SK-N-SH (cell line): ENCODE data around the gene KLHL17. TPM values are rescaled to one million over a fixed set of nuclear protein-coding genes. Genes with fewer than 3 reads are reported as not detected.

ENCODE experiments used
- CTCF ChIA-PET: fragments of 300-600, 350-600 bp; formaldehyde crosslinking; extraction: SDS; loops from one replicate; lab custom pipeline; 2021; lab: Yijun Ruan, JAX
- POLR2A ChIA-PET: fragments of 350-600 bp; sonication (Branson Sonifier 250); formaldehyde crosslinking; extraction: SDS; loops from one replicate; lab custom pipeline; 2020; ENCODE audit warnings: antibody characterized with exemption, inconsistent platforms; lab: Yijun Ruan, JAX
- DNase-seq: peaks from one replicate; pipeline ENCODE4 v3.0.0; 2012
- H2AFZ ChIP-seq: fragments of 200-600 bp; sonication (generic); 2 replicates; pipeline ENCODE4 v1.8.1; 2016; ENCODE audit warnings: antibody characterized with exemption, mild to moderate bottlenecking, low read depth
- H3F3A ChIP-seq: fragments of 200-600 bp; sonication (generic); replicated peaks from 2 replicates; pipeline ENCODE3; 2016; ENCODE audit warnings: antibody characterized with exemption, mild to moderate bottlenecking; ENCODE audit not compliant: insufficient read depth
- H3K27ac ChIP-seq, 2 experiments: fragments of 200-500 bp in 1 of 2; fragments of 200-600 bp in 1 of 2; sonication (Bioruptor generic) in 1 of 2; sonication (generic), shearing (Covaris generic) in 1 of 2; 2 replicates each; pipeline versions ENCODE4 v1.5.1 to v1.6.1; 2014 to 2016; ENCODE audit warnings: low read depth in 2 of 2, inconsistent platforms in 1 of 2, low read length in 1 of 2, mild to moderate bottlenecking in 1 of 2, mixed read lengths in 1 of 2
- H3K27me3 ChIP-seq: fragments of 200-600 bp; sonication (generic), shearing (Covaris generic); 2 replicates; pipeline ENCODE4 v1.6.1; 2016; ENCODE audit warnings: mixed run types; ENCODE audit not compliant: insufficient read depth
- H3K36me3 ChIP-seq, 2 experiments: fragments of 200-500 bp in 1 of 2; fragments of 200-600 bp in 1 of 2; sonication (Bioruptor generic) in 1 of 2; sonication (generic) in 1 of 2; replicated peaks in 1 of 2; 2 replicates each; pipeline versions ENCODE3 to v1.5.1; 2014 to 2016; ENCODE audit warnings: low read length in 1 of 2, mild to moderate bottlenecking in 1 of 2; ENCODE audit not compliant: insufficient read depth in 2 of 2, control insufficient read depth in 1 of 2
- H3K4me1 ChIP-seq, 2 experiments: fragments of 200-500 bp in 1 of 2; fragments of 200-600 bp in 1 of 2; sonication (Bioruptor generic) in 1 of 2; sonication (generic), shearing (Covaris generic) in 1 of 2; 2 replicates each; pipeline versions ENCODE4 v1.5.1 to v1.6.1; 2014 to 2016; ENCODE audit warnings: low read depth in 1 of 2, low read length in 1 of 2, mixed run types in 1 of 2; ENCODE audit not compliant: insufficient read depth in 2 of 2, control insufficient read depth in 1 of 2
- H3K4me2 ChIP-seq: fragments of 200-600 bp; sonication (generic), shearing (Covaris generic); 2 replicates; pipeline ENCODE4 v1.6.1; 2017; ENCODE audit warnings: mixed run types
- H3K4me3 ChIP-seq, 2 experiments: fragments of 200-500 bp in 1 of 2; fragments of 200-600 bp in 1 of 2; sonication (Bioruptor generic) in 1 of 2; sonication (generic), shearing (Covaris generic) in 1 of 2; 2 replicates each; pipeline versions ENCODE4 v1.5.1 to v1.8.1; 2014 to 2016; ENCODE audit warnings: low read depth in 2 of 2, inconsistent platforms in 1 of 2, low read length in 1 of 2, mild to moderate bottlenecking in 1 of 2, mixed read lengths in 1 of 2, moderate library complexity in 1 of 2
- H3K79me2 ChIP-seq: fragments of 200-600 bp; sonication (generic); 2 replicates; pipeline ENCODE4 v1.8.1; 2017; ENCODE audit warnings: mild to moderate bottlenecking; ENCODE audit not compliant: insufficient read depth
- H3K9ac ChIP-seq: fragments of 200-600 bp; sonication (generic); 2 replicates; pipeline ENCODE4 v1.6.1; 2017; ENCODE audit warnings: mixed run types
- H3K9me2 ChIP-seq: fragments of 200-600 bp; sonication (generic); 2 replicates; pipeline ENCODE4 v1.6.1; 2017; ENCODE audit warnings: mixed run types
- H3K9me3 ChIP-seq: fragments of 200-600 bp; sonication (generic); 2 replicates; pipeline ENCODE4 v1.6.1; 2017; ENCODE audit warnings: mixed run types, mild to moderate bottlenecking, moderate library complexity
- H4K20me1 ChIP-seq: fragments of 200-600 bp; sonication (generic); 2 replicates; pipeline ENCODE4 v1.6.1; 2017; ENCODE audit warnings: mild to moderate bottlenecking, mixed run types; ENCODE audit not compliant: insufficient read depth
- CHD2 ChIP-seq: fragments of 150-350 bp; IDR thresholded peaks from 2 replicates; pipeline ENCODE4 v1.6.1; 2018; ENCODE audit warnings: low read length; ENCODE audit not compliant: partially characterized antibody
- CTCF ChIP-seq: fragments of 200-600 bp; sonication (generic); IDR thresholded peaks from 2 replicates; pipeline ENCODE4 v1.6.1; 2017; ENCODE audit warnings: antibody characterized with exemption, mild to moderate bottlenecking, moderate library complexity
- EP300 ChIP-seq, 2 experiments: IDR thresholded peaks; 2 replicates each; pipeline versions ENCODE4 v1.4.0 to v1.6.1; 2012; ENCODE audit warnings: borderline replicate concordance in 1 of 2, low read depth in 1 of 2, low read length in 1 of 2
- EZH2phosphoT487 ChIP-seq: fragments of 200-600 bp; sonication (generic); IDR thresholded peaks from 2 replicates; pipeline ENCODE4 v1.6.1; 2017; ENCODE audit warnings: low read depth, mixed run types, mild to moderate bottlenecking, antibody characterized with exemption, moderate library complexity, borderline replicate concordance
- MXI1 ChIP-seq: IDR thresholded peaks from 2 replicates; pipeline ENCODE4 v1.6.1; 2012; ENCODE audit warnings: mild to moderate bottlenecking, low read depth, low read length, improper control_type of control experiment
- NFIC ChIP-seq: IDR thresholded peaks from 2 replicates; pipeline ENCODE4 v1.4.0; 2012; ENCODE audit warnings: borderline replicate concordance
- NRF1 ChIP-seq: IDR thresholded peaks from 2 replicates; pipeline ENCODE4 v1.6.1; 2012; ENCODE audit warnings: low read depth, mild to moderate bottlenecking, low read length
- POLR2AphosphoS5 ChIP-seq: IDR thresholded peaks from 2 replicates; pipeline ENCODE4 v1.6.1; 2012; ENCODE audit warnings: low read depth, low read length
- RAD21 ChIP-seq: IDR thresholded peaks from 2 replicates; pipeline ENCODE4 v1.6.1; 2012; ENCODE audit warnings: mild to moderate bottlenecking, low read length
- RCOR1 ChIP-seq: fragments of 150-350 bp; IDR thresholded peaks from 2 replicates; pipeline ENCODE4 v1.6.1; 2017; ENCODE audit warnings: antibody characterized with exemption, low read length
- RFX5 ChIP-seq: IDR thresholded peaks from 2 replicates; pipeline ENCODE4 v1.6.1; 2012; ENCODE audit warnings: mild to moderate bottlenecking, improper control_type of control experiment, low read length
- RXRA ChIP-seq: IDR thresholded peaks from 2 replicates; pipeline ENCODE4 v1.4.0; 2012; ENCODE audit warnings: low read depth, mild to moderate bottlenecking, borderline replicate concordance
- SIN3A ChIP-seq: IDR thresholded peaks from 2 replicates; pipeline ENCODE4 v1.6.1; 2012; ENCODE audit warnings: low read depth, mild to moderate bottlenecking, low read length, moderate library complexity, borderline replicate concordance
- TAF1 ChIP-seq: IDR thresholded peaks from 2 replicates; pipeline ENCODE4 v1.6.1; 2012; ENCODE audit warnings: low read depth, mild to moderate bottlenecking, low read length, moderate library complexity, borderline replicate concordance
- TCF12 ChIP-seq: IDR thresholded peaks from 2 replicates; pipeline ENCODE4 v1.4.0; 2012
- ZBTB33 ChIP-seq: IDR thresholded peaks from 2 replicates; pipeline ENCODE4 v1.4.0; 2012; ENCODE audit warnings: low read depth, borderline replicate concordance
- WGBS: methylation state at CpG from one replicate; pipeline ENCODE4 v1.1.6; 2017; ENCODE audit warnings: low lambda C conversion rate; 5-methylcytosine and 5-hydroxymethylcytosine counted together
- polyA plus RNA-seq, 3 experiments: library from polyadenylated mRNA; depleted of rRNA; stranded (reverse); fragments of >200 nt; gene quantifications; 2 replicates each; pipeline ENCODE4 v1.2.3, GENCODE V29; 2012
- TF ChIP-seq, protein P1 (sequence below): IDR thresholded peaks from 2 replicates; pipeline ENCODE4 v1.4.0; 2012; ENCODE audit warnings: low read depth
- TF ChIP-seq, protein P2 (sequence below): IDR thresholded peaks from 2 replicates; pipeline ENCODE4; 2012
- TF ChIP-seq, protein P3 (sequence below): IDR thresholded peaks from 2 replicates; pipeline ENCODE4 v1.6.1; 2012; ENCODE audit warnings: mild to moderate bottlenecking, low read depth, low read length, moderate library complexity

KLHL17 gene
- polyA plus RNA-seq, 1 of the 3 experiments (the other 2 are of a cell fraction): 27.3 TPM

DNA sequence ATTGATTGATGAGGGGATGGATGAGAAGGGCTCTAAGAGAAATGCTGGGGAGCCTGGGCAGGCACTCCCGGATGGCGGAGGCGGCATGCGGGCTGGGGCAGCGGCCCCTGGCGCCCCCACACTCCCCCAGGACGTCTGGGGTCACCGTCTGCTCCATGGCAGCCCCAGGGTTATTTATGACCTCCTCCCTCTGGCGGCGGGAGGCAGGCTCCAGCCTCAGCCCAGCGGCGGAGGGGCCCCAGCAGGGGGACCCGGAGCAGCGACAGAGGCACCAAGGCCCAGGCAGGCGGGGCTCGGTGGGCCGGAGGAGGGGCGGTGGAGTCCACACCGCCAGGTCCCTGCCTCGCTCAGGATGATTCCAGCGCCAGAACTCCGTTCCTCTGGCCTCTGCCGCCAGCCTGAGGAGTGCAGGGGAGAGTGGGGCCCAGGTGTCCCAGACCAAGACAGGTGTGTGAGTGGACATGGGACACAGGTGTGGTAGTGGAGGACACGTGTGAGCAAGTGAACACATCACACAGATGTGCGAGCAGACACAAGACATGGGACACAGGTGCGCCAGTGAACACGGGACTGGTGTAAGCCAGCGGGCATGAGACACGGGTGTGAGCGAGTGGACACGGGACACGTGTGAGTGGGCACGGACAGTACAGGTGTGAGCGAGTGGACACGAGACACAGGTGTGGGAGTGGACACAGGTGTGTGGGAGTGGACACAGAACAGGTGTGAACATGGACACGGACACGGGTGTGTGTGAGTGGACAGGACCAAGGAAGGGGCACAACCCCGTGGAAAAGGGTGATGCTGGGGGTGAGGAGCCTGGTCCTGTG lies 39.2 kb upstream of the KLHL17 start:
- H2AFZ ChIP-seq: no peak overlapping the region
- no peaks in the 10 kb centered on the region for H3F3A ChIP-seq
- TF ChIP-seq RAD21 (peak; percentile 2; the same call in 1 of the 2 replicates), RCOR1 (peak; percentile 38; the same call in 1 of the 2 replicates), CHD2 (no peak), RXRA (peak; percentile 71; the same call in 1 of the 2 replicates), RFX5 (no peak), NFIC (no peak), CTCF (peak; percentile 38), ZBTB33 (no peak), EZH2phosphoT487 (no peak), NRF1 (no peak), POLR2AphosphoS5 (no peak), TCF12 (peak; percentile 47; the same call in 1 of the 2 replicates), TAF1 (0 out of 2 replicates have a peak, but pooled peaks have one; percentile 26), SIN3A (peak; percentile 67; the same call in 1 of the 2 replicates), EP300 (IDR thresholded peaks at IDR 0.05; ENCODE audit: borderline replicate concordance in 1 of 2, low read depth in 1 of 2, low read length in 1 of 2) (peak; percentile 46 to 64; a peak in 3 of 4 replicates), MXI1 (no peak)
- TF ChIP-seq, protein P1, sequence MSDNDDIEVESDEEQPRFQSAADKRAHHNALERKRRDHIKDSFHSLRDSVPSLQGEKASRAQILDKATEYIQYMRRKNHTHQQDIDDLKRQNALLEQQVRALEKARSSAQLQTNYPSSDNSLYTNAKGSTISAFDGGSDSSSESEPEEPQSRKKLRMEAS: no peak
- TF ChIP-seq, protein P2, sequence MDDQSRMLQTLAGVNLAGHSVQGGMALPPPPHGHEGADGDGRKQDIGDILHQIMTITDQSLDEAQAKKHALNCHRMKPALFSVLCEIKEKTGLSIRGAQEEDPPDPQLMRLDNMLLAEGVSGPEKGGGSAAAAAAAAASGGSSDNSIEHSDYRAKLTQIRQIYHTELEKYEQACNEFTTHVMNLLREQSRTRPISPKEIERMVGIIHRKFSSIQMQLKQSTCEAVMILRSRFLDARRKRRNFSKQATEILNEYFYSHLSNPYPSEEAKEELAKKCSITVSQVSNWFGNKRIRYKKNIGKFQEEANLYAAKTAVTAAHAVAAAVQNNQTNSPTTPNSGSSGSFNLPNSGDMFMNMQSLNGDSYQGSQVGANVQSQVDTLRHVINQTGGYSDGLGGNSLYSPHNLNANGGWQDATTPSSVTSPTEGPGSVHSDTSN: peak; percentile 79
- TF ChIP-seq, protein P3, sequence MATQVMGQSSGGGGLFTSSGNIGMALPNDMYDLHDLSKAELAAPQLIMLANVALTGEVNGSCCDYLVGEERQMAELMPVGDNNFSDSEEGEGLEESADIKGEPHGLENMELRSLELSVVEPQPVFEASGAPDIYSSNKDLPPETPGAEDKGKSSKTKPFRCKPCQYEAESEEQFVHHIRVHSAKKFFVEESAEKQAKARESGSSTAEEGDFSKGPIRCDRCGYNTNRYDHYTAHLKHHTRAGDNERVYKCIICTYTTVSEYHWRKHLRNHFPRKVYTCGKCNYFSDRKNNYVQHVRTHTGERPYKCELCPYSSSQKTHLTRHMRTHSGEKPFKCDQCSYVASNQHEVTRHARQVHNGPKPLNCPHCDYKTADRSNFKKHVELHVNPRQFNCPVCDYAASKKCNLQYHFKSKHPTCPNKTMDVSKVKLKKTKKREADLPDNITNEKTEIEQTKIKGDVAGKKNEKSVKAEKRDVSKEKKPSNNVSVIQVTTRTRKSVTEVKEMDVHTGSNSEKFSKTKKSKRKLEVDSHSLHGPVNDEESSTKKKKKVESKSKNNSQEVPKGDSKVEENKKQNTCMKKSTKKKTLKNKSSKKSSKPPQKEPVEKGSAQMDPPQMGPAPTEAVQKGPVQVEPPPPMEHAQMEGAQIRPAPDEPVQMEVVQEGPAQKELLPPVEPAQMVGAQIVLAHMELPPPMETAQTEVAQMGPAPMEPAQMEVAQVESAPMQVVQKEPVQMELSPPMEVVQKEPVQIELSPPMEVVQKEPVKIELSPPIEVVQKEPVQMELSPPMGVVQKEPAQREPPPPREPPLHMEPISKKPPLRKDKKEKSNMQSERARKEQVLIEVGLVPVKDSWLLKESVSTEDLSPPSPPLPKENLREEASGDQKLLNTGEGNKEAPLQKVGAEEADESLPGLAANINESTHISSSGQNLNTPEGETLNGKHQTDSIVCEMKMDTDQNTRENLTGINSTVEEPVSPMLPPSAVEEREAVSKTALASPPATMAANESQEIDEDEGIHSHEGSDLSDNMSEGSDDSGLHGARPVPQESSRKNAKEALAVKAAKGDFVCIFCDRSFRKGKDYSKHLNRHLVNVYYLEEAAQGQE: 0 out of 2 replicates have a peak, but pooled peaks have one; percentile 18
- TF ChIP-seq, all 33 proteins: peak for 10
- Histone ChIP-seq H3K4me2 (peak overlapping the region; percentile 68), H3K4me3 (peak overlapping the region; percentile 9 to 24; a peak in 2 of 4 replicates), H3K36me3 (no peaks in the 10 kb centered on the region), H3K79me2 (peaks cover 5% of the 10 kb centered on the region; the same call in 1 of the 2 replicates), H3K9me2 (no peaks in the 10 kb centered on the region), H3K9ac (no peak overlapping the region), H3K4me1 (peaks cover 8 to 68% of the 10 kb centered on the region in 2 experiments; a peak in 2 of 4 replicates), H3K27me3 (no peaks in the 10 kb centered on the region), H3K9me3 (no peaks in the 10 kb centered on the region), H3K27ac (peak overlapping the region in 1 of 2 experiments; percentile 55; a peak in 2 of 4 replicates), H4K20me1 (0 out of 2 replicates have a peak, but pooled peaks cover 1% of the 10 kb centered on the region)
- CTCF ChIA-PET: interaction anchor here (0.6 to 5.2 kb wide), 8 partner anchors 9 to 63 kb away, joined by 3 to 61 read pairs (median 4); no protein-coding TSS in a partner anchor
- POLR2A ChIA-PET: interaction anchor here (2.6 kb wide), 1 partner anchor 16 kb away, joined by 7 read pairs; no protein-coding TSS in a partner anchor
- WGBS: 44% methylated on average over 25 of the region's 38 CpGs
- DNase-seq: peak; percentile 92
